SK-N-SH treated with all-trans-retinoic acid at 6 μM for 48 hours (cell line): ENCODE data around the gene SMYD3.

Source experiments
- ARNTL ChIP-seq: fragments of 450-650 bp; formaldehyde crosslinking; IDR thresholded peaks from 2 replicates; pipeline ENCODE4 v1.5.0; 2020; ENCODE audit warnings: low read depth, mild to moderate bottlenecking, moderate library complexity, borderline replicate concordance
- BACH2 ChIP-seq: fragments of 250-450 bp; sonication (Bioruptor Pico); IDR thresholded peaks from 2 replicates; pipeline ENCODE4 v1.9.0; 2021; ENCODE audit warnings: mild to moderate bottlenecking, borderline replicate concordance
- CREB5 ChIP-seq: fragments of 250-450 bp; sonication (Bioruptor Pico); IDR thresholded peaks from 2 replicates; pipeline ENCODE4 v1.5.1; 2020; ENCODE audit warnings: low read depth, mild to moderate bottlenecking, moderate library complexity
- CSDC2 ChIP-seq: fragments of 250-450 bp; sonication (Bioruptor Pico); IDR thresholded peaks from 2 replicates; pipeline ENCODE4 v1.5.0; 2020; ENCODE audit warnings: mild to moderate bottlenecking, moderate library complexity
- ESRRG ChIP-seq: fragments of 250-450 bp; sonication (Bioruptor Pico); IDR thresholded peaks from 2 replicates; pipeline ENCODE4 v1.6.1; 2021; ENCODE audit warnings: mild to moderate bottlenecking
- GLIS3 ChIP-seq: fragments of 250-450 bp; sonication (Bioruptor Pico); IDR thresholded peaks from 2 replicates; pipeline ENCODE4 v1.5.0; 2020; ENCODE audit warnings: mild to moderate bottlenecking, moderate library complexity
- ISL1 ChIP-seq: fragments of 250-450 bp; sonication (Bioruptor Pico); IDR thresholded peaks from 2 replicates; pipeline ENCODE4 v2.1.2; 2022; ENCODE audit warnings: mild to moderate bottlenecking, moderate library complexity
- PATZ1 ChIP-seq: fragments of 250-450 bp; sonication (Bioruptor Pico); IDR thresholded peaks from 2 replicates; pipeline ENCODE4 v1.8.0; 2020; ENCODE audit warnings: mild to moderate bottlenecking, moderate library complexity, borderline replicate concordance
- RARB ChIP-seq: fragments of 250-450 bp; sonication (Bioruptor Pico); IDR thresholded peaks from 2 replicates; pipeline ENCODE4 v1.8.0; 2021; ENCODE audit warnings: mild to moderate bottlenecking, moderate library complexity
- TCF4 ChIP-seq: fragments of 250-450 bp; sonication (Bioruptor Pico); IDR thresholded peaks from 2 replicates; pipeline ENCODE4 v1.8.0; 2021; ENCODE audit warnings: mild to moderate bottlenecking, moderate library complexity, borderline replicate concordance
- TSHZ2 ChIP-seq: fragments of 250-450 bp; sonication (Bioruptor Pico); IDR thresholded peaks from 2 replicates; pipeline ENCODE4 v1.5.0; 2020; ENCODE audit warnings: mild to moderate bottlenecking, moderate library complexity
- ZNF565 ChIP-seq: fragments of 450-650 bp; formaldehyde crosslinking; conservative IDR thresholded peaks from 2 replicates; pipeline ENCODE4 v1.5.0; 2020; ENCODE audit warnings: low read depth, mild to moderate bottlenecking, moderate library complexity
- ZNF8 ChIP-seq: fragments of 450-650 bp; formaldehyde crosslinking; IDR thresholded peaks from 2 replicates; pipeline ENCODE4 v1.5.0; 2020; ENCODE audit warnings: mild to moderate bottlenecking, moderate library complexity

- no peak for TF ChIP-seq ESRRG (CRISPR knock-in tag)
- TF ChIP-seq CSDC2 (CRISPR knock-in tag), result no peak
- TF ChIP-seq ARNTL, result no peak
- no peak for TF ChIP-seq PATZ1 (CRISPR knock-in tag)
- TF ChIP-seq CREB5 (CRISPR knock-in tag), result no peak
- no peak for TF ChIP-seq TCF4 (CRISPR knock-in tag)
- no peak for TF ChIP-seq ZNF8 (CRISPR knock-in tag)
- no peak for TF ChIP-seq RARB
- no peak for TF ChIP-seq BACH2 (CRISPR knock-in tag)
- TF ChIP-seq ISL1 (CRISPR knock-in tag), result no peak
- no peak for TF ChIP-seq TSHZ2 (CRISPR knock-in tag)
- TF ChIP-seq ZNF565 (CRISPR knock-in tag), result no peak
- no peak for TF ChIP-seq GLIS3 (CRISPR knock-in tag)
These were observed 510.3 kb downstream of the SMYD3 start for GRCh38 chr1:245996811-245997210.
